Urinary bladder (tissue), 4 donors: ENCODE measurements around the gene STARD8. TPM values are rescaled to one million over a fixed set of nuclear protein-coding genes. Genes with fewer than 3 reads are reported as not detected.

Source experiments
- DNase-seq: peaks from one replicate; pipeline ENCODE4 v3.0.0-alpha.2; 2015; ENCODE audit errors: extremely low spot score
- H3K27ac ChIP-seq: one replicate; pipeline ENCODE4 v1.5.1; 2013; ENCODE audit warnings: low read depth, mild to moderate bottlenecking, moderate library complexity
- H3K36me3 ChIP-seq: one replicate; pipeline ENCODE4 v1.6.1; 2013; ENCODE audit warnings: mild to moderate bottlenecking, moderate library complexity; ENCODE audit not compliant: insufficient read depth
- H3K4me1 ChIP-seq: one replicate; pipeline ENCODE4 v1.6.1; 2013; ENCODE audit warnings: mild to moderate bottlenecking, moderate library complexity; ENCODE audit not compliant: insufficient read depth
- H3K4me3 ChIP-seq: one replicate; pipeline ENCODE4 v1.5.1; 2013; ENCODE audit warnings: low read depth, low read length
- WGBS: extraction: QIAGEN DNeasy Blood & Tissue Kit; methylation state at CpG from one replicate; pipeline ENCODE4 v1.1.7; 2013; 5-methylcytosine and 5-hydroxymethylcytosine counted together
- polyA plus RNA-seq: library from polyadenylated mRNA; stranded (reverse); fragments of 200-250 nt; gene quantifications from one replicate; pipeline ENCODE4 v1.2.3, GENCODE V29; 2013
- total RNA-seq: library from RNA; depleted of rRNA; stranded (reverse); fragments of >200 nt; gene quantifications from one replicate; pipeline ENCODE4 v1.2.3, GENCODE V29; 2014
- donor health status: healthy with polysubstance abuse.
- donor health status: healthy.

STARD8 gene
- total and polyA plus RNA-seq, 2 donors: 6.5 to 12.4 TPM

DNA sequence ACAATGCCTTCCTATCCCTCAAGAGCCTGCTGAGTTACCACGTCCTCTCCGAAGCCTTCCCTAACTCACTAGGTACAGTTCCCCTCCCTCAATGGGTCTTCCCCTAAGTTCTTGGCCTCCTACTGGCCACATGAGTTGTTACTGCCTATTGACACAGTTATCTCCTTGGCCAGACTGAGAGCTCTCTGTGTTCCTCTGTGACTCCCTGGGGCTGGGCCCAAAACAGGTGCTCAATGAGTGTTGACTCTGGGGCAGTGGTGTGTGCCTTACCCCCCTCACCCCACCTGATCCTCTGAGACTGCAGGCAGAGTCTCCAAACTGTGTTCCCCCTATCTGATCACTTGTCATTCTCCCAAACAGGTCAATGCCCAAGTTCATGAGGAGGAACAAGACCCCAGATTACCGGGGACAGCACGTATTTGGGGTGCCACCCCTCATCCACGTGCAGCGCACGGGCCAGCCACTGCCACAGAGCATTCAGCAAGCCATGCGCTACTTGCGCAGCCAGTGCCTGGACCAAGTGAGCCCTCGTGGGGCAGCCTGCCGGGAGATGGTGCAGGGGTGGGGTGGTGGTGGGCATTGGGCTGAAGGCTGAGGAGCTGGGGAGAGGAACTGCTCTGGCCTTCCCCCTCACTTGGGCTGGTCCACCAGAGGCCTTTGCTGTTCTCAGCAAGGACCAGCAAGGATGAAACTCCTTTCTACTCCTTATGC lies 72.6 kb downstream of the STARD8 start:
- Histone ChIP-seq H3K27ac (no peak overlapping the region), H3K36me3 (no peaks in the 10 kb centered on the region), H3K4me3 (no peak overlapping the region), H3K4me1 (no peaks in the 10 kb centered on the region)
- DNase-seq: no peak
- WGBS: 92% methylated on average over 11 of the region's 11 CpGs

DNA sequence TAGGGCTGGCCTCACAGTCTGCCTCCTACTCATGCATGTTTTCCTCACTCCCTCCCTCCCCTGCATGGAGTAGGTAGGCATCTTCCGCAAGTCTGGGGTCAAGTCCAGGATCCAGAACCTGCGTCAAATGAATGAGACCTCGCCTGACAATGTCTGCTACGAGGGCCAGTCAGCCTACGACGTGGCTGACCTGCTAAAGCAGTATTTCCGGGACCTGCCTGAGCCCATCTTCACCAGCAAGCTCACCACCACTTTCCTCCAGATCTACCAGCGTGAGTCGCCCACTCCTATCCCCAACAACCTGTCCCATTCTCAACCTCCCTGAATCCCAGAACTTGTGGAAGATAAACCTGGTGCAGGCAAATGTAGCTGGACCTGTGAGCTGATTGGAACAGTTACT lies 73.4 kb downstream of the STARD8 start:
- no peak overlapping the region for H3K27ac ChIP-seq
- H3K4me1 ChIP-seq: no peaks in the 10 kb centered on the region
- 97% methylated on average over 9 of the region's 9 CpGs for WGBS
- H3K36me3 ChIP-seq: no peaks in the 10 kb centered on the region
- DNase-seq: no peak
- no peak overlapping the region for H3K4me3 ChIP-seq

DNA sequence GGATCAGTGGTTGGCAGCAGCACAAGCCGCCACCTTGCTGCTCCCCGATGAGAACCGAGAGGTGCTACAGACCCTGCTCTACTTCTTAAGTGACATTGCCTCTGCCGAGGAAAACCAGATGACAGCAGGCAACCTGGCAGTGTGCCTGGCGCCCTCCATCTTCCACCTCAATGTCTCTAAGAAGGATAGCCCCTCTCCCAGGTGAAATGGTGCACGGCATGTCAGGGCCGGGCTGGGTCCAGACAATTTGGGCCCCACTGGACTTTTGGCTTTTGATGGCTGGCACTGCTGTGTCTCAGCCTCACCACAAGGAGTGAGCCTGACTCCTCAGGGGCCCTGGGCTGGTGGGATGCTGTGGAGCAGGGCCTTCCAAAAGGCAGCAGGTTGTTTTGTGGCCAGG lies 74.1 kb downstream of the STARD8 start:
- no peak overlapping the region for H3K4me3 ChIP-seq
- DNase-seq: no peak
- H3K36me3 ChIP-seq: no peaks in the 10 kb centered on the region
- WGBS: 87% methylated on average over 7 of the region's 7 CpGs
- no peak overlapping the region for H3K27ac ChIP-seq
- H3K4me1 ChIP-seq: no peaks in the 10 kb centered on the region

DNA sequence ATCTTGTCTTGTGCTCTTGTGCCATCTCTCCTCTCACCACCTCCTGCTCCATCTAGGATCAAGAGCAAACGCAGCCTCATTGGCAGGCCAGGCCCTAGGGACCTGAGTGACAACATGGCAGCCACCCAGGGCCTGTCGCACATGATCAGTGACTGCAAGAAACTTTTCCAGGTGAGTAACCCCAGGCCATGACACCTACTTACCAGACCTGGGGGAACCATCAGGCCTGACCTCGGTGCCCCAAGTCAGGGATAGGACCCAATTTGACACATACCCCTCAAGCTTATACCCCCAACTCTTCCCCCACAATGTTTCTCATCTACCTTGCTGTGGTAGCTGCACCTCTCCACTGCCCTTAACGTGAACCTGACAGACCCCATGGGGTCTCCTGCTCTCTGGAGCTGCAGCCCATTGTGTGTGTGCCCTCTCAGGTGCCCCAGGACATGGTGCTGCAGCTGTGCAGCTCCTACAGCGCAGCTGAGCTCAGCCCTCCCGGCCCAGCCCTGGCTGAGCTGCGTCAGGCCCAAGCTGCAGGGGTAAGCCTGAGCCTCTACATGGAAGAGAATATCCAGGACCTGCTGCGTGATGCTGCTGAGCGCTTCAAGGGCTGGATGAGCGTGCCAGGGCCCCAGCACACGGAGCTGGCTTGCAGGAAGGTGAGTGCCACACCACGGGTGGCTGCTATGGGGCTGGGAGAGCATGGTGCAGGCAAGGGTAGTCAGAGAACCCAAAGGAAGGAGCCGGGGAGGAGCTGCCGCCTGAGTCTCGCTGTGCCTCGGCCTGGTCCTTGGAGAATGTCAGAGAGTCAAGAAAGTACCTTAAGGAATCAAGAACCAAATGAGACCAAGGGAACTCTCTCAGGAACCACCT lies 74.8 kb downstream of the STARD8 start:
- WGBS: 93% methylated on average over 16 of the region's 16 CpGs
- Histone ChIP-seq H3K4me1 (no peaks in the 10 kb centered on the region), H3K36me3 (no peaks in the 10 kb centered on the region), H3K4me3 (no peak overlapping the region), H3K27ac (no peak overlapping the region)
- no peak for DNase-seq

DNA sequence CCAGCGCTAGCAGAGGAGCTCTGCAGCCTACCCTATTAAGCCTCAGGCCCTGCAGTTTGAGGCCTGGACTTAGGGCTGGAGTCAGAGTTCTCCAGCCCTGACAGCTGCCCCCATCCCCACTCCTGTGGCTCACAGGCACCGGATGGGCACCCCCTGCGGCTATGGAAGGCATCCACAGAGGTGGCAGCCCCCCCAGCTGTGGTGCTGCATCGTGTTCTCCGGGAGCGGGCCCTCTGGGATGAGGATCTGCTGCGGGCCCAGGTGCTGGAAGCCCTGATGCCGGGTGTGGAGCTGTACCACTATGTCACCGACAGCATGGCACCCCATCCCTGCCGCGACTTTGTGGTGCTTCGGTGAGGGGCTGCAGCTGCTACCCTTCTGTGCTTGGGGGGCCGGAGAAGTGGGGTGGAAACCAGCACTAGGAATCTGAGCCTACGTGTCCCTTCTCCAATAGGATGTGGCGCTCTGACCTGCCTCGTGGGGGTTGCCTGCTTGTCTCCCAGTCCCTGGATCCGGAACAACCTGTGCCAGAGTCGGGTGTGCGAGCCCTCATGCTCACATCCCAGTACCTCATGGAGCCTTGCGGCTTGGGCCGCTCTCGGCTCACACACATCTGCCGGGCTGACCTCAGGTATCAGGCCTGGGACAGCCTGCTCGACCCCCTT lies 76.2 kb downstream of the STARD8 start:
- Histone ChIP-seq H3K4me1 (no peaks in the 10 kb centered on the region), H3K4me3 (no peak overlapping the region), H3K27ac (no peak overlapping the region), H3K36me3 (no peaks in the 10 kb centered on the region)
- DNase-seq: no peak
- 96% methylated on average over 24 of the region's 24 CpGs for WGBS

DNA sequence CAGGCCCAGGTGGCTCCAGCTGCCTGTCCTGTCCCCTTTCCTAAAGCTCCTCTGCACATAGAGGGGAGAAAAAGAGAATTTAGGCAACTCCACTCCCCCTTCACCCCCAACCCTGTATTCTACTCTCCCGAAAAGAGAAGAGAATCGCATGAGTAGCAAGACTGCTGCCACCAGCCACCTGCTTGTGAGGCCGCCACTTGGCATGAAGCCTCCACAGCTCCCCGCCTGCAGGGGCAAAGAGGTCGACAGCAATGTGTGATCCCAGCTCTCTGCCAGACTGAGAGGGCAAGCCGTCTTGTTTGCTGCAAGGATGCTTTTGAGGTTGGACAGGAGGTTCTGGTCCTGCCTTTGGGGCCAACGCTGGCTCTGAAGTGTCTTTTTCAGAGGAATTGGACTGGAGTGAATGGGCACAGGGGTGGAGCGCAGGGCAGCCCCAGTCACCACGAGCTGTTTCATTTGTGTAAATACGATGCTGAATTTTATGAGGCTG lies 77.1 kb downstream of the STARD8 start:
- DNase-seq: no peak
- no peaks in the 10 kb centered on the region for H3K4me1 ChIP-seq
- no peak overlapping the region for H3K27ac ChIP-seq
- no peak overlapping the region for H3K4me3 ChIP-seq
- H3K36me3 ChIP-seq: no peaks in the 10 kb centered on the region
- WGBS: 87% methylated on average over 10 of the region's 10 CpGs

DNA sequence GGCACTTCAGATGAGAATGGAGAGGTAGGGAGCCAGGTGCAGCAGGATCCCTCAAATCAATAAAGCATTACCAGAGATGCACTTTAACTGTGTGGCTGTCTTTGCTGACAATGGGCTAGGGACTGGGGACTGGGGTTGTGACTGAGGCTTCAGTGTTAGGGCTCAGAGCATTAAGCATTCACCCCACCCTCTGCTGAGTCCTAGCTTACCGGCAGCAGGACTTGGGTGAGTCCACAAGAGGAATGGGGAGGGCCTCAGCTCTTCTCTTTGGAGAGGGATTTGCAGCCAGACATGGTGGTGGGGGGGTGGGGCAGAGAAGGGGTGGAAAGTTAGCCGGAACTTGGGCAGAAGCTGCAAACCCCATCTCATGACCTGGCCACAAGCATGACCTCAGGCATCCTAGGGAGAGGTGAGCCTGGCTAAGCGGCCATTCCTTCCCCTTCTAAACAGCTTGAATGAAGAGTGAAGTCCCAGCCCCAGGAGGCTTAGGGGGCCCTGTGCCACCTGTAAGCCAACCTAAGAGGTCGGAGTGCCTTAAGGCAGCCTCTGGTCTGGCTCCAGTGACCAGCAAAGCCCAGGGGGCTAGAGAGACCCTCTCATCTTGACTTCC lies 78.4 kb downstream of the STARD8 start:
- H3K4me3 ChIP-seq: no peak overlapping the region
- WGBS: 91% methylated on average over 4 of the region's 4 CpGs
- DNase-seq: no peak
- no peaks in the 10 kb centered on the region for H3K4me1 ChIP-seq
- H3K27ac ChIP-seq: no peak overlapping the region
- no peaks in the 10 kb centered on the region for H3K36me3 ChIP-seq

DNA sequence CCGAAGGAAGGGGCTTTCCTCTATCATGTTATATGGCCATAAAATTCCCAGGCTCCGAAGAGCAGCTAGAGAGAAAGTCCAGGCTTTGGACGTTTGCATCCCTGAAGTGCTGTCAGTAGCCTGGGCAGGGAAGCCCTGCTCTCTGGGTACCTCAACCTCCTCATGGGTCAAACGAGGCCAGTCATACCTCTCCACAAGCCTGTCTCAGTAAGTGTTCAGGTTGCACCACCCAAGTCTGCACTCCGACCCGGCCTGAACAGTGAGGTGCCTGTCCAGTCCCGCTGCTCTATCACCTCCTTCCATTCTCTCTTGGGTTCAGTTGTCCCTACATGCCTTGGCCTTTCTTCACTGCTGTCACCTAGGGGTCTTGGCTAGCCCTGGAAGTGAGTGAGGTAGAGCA lies 78.9 kb downstream of the STARD8 start:
- WGBS: 88% methylated on average over 7 of the region's 7 CpGs
- no peak overlapping the region for H3K4me3 ChIP-seq
- H3K4me1 ChIP-seq: no peaks in the 10 kb centered on the region
- no peak overlapping the region for H3K27ac ChIP-seq
- DNase-seq: no peak
- no peaks in the 10 kb centered on the region for H3K36me3 ChIP-seq

DNA sequence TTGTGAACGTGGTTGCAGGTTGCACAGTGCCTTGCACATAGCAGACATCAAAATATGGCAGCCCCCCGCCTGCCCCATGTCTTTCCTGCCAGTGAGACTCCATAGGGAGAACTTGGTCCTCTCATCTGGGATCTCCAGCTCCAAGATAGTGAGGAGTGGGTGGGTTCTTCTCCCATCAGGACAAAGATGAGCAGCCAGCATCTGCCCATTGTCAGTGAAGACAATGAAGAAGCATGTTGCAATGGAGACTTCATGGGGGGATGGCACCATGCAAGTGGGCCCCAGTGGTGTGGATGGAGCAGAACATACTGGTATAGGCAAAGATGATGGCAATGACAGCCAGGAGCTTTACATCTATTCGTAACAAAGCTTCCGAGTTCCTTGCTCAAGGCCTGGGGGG lies 80.2 kb downstream of the STARD8 start:
- Histone ChIP-seq H3K36me3 (no peaks in the 10 kb centered on the region), H3K4me3 (no peak overlapping the region), H3K27ac (no peak overlapping the region), H3K4me1 (no peaks in the 10 kb centered on the region)
- DNase-seq: no peak
- WGBS: 92% methylated on average over 4 of the region's 4 CpGs

DNA sequence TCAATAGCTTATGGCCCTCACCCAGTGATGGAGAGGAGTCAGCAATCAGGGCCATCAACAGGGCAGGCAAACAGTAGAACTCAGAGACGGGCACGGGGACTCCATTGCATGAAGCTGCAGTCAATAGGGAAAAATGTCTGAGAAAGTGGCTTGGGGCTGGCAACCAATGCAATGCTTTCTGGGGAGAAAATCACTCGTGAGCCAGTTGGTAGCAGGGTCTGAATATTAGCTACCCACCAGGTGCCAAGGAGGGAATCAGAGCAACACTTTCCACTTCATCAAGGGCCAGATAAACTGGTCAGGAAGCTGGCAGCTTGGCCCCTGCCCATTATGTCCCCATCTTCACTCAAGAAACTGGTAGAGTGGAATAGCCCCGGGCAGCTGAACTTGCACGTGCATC lies 80.7 kb downstream of the STARD8 start:
- Histone ChIP-seq H3K27ac (no peak overlapping the region), H3K36me3 (no peaks in the 10 kb centered on the region), H3K4me1 (no peaks in the 10 kb centered on the region), H3K4me3 (no peak overlapping the region)
- 91% methylated on average over 5 of the region's 5 CpGs for WGBS
- no peak for DNase-seq

DNA sequence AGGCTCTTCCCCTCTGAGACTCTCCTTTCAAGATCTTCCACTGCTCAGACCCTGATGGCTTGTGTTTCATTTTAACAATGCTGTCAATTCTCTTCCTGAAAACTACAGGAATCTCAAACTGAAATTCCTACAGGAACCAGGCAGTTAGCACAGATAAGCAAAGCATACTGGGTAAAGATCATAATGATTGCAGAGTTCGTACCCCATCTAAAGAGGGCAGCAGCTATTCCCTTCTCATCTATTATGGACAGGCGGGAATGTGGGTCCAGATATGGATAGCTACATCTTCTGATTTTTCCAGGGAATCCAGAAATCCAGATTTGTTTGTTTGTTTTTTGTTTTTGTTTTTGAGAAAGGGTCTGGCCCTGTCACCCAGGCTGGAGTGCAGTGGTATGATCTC lies 83.8 kb downstream of the STARD8 start:
- no peak for DNase-seq
- H3K4me3 ChIP-seq: no peak overlapping the region
- H3K36me3 ChIP-seq: no peaks in the 10 kb centered on the region
- no peak overlapping the region for H3K27ac ChIP-seq
- WGBS: 77% methylated on average over 2 of the region's 2 CpGs
- H3K4me1 ChIP-seq: no peaks in the 10 kb centered on the region

DNA sequence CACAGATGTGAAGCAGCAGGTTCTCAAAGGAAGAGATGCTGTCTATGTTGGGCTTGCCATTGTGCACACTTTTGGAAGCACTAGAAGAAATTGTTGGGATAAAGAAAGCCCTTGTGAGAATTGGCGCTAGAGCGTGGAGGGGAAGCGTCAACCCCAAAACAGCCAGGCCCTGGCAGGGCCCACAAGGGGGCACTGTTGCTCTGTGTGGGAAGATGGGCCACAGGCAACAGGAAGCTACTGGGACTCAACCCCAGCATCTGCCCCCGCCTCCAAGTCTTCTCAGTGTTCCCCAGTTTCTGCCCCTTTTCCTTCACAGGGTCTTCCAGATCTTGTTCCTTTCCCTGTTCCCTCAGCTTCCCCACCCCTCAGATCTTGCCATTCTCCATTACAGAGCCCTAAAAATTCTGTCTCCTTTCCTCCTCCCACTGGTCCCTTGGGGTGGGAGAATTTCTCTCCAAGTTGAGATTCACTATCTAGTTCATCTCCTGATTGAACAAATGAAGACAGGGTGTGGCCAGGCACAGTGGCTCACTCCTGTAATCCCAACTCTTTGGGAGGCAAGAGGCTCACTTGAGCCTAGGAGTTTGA lies 85.5 kb downstream of the STARD8 start:
- no peak for DNase-seq
- WGBS: 10% methylated on average over 4 of the region's 4 CpGs
- no peak overlapping the region for H3K27ac ChIP-seq

DNA sequence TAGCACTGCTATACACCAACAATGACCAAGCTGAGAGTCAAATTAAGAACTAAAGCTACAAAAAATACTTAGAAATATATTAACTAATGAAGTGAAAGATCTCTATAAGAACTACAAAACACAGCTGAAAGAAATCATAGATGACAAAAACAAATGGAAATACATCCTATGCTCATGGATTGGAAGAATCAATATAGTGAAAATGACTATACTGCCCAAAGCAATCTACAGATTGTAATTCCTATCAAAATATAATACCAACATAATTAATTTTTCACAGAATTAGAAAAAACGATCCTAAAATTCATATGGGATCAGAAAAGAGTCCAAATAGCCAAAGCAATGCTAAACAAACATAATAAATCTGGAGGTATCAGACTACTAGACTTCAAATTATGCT lies 87.8 kb downstream of the STARD8 start:
- Histone ChIP-seq H3K4me3 (no peak overlapping the region), H3K36me3 (no peaks in the 10 kb centered on the region), H3K4me1 (no peaks in the 10 kb centered on the region), H3K27ac (no peak overlapping the region)
- DNase-seq: no peak
- WGBS: 50% methylated on average over 1 of the region's 1 CpG

More for the DNA sequence above, 85.5 kb downstream of the STARD8 start:
- Histone ChIP-seq H3K36me3 (no peaks in the 10 kb centered on the region), H3K4me1 (no peaks in the 10 kb centered on the region), H3K4me3 (no peak overlapping the region)
